GM12891 (cell line): Measurements from ENCODE around the gene PSMD9.

Source experiments
- PAX5 ChIP-seq: IDR thresholded peaks from 2 replicates; pipeline ENCODE4 v1.6.1; 2011; ENCODE audit warnings: low read length, moderate library complexity, mild to moderate bottlenecking; ENCODE audit not compliant: insufficient read depth, severe bottlenecking
- POLR2A ChIP-seq: IDR thresholded peaks from 2 replicates; pipeline ENCODE4 v1.6.1; 2011; ENCODE audit warnings: low read depth, low read length, control low read depth

- TF ChIP-seq PAX5 (no peak), POLR2A (no peak)
Measured at GRCh38 chr12:121932914-121933521, 44.4 kb downstream of the PSMD9 start.
